Body of pancreas (tissue), 4 donors: ENCODE results near the gene RBMS3.

Experiments
- CTCF ChIP-seq, 7 experiments: fragments of 450-650 bp in 4 of 7; fragments of 200-600 bp in 3 of 7; sonication (generic) in 3 of 7; IDR thresholded peaks; one replicate each; pipeline ENCODE4 v1.5.1; 2016 to 2019; ENCODE audit warnings: antibody characterized with exemption in 7 of 7
- POLR2A ChIP-seq, 3 donors: fragments of 450-650 bp; IDR thresholded peaks; one replicate each; pipeline ENCODE4 v1.6.1; 2016; ENCODE audit warnings: antibody characterized with exemption in 3 of 3, mild to moderate bottlenecking in 2 of 3

DNA sequence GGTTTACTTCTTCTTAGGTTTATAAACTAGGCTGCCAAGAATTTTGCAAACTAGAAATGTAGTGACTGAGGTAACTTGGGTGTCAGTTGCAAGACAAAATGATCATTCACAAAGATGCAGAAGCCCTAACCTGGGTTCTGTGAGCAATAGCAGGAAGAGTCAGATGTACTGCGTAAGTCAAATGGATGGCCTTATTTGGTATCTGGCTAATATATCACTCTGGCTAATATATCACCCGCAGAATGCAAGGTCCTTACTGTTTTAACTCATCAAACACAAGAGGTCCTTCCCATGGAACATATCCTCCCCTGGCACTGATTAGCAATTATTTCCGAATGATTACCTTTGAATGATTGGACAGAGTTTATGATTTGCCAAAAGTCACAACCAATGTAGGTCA is 37.4 kb downstream of the RBMS3 start:
- no peak for TF ChIP-seq CTCF (IDR thresholded peaks at IDR 0.05)
- TF ChIP-seq POLR2A (IDR thresholded peaks at IDR 0.05): no peak
